ENCODE results near the gene KCNG4.

The KCNG4 gene, protein sequence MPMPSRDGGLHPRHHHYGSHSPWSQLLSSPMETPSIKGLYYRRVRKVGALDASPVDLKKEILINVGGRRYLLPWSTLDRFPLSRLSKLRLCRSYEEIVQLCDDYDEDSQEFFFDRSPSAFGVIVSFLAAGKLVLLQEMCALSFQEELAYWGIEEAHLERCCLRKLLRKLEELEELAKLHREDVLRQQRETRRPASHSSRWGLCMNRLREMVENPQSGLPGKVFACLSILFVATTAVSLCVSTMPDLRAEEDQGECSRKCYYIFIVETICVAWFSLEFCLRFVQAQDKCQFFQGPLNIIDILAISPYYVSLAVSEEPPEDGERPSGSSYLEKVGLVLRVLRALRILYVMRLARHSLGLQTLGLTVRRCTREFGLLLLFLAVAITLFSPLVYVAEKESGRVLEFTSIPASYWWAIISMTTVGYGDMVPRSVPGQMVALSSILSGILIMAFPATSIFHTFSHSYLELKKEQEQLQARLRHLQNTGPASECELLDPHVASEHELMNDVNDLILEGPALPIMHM

DNA sequence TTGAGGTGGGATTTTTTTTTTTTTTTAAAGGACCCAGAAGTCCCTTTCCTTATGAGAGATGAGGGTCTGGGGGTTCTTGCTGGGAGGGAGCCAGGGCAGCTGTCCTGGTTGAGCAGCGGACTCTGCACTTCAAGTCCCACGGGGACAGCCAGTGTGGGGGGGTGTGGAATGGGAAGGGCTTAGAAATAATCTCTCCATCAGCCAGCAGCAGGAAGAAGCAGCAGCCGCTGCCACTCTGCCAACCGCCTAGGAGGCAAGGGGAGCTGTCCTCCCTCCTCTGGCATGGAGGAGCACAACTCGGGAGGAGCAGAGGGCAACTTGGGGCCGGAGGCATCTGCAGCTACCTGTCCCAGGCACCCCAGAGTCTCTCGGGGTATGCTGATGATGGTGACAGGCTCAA, at the start of gene KCNG4:
Gene KCNG4, minus strand, starts transcription at position 104 of the 400 bp plus-strand sequence. CDS start 2,527 bp downstream, outside the sequence.
- Histone ChIP-seq H3K4me1 (no peaks in the 10 kb centered on the region), H3K36me3 (replicated peaks) (no peaks in the 10 kb centered on the region), H3K27me3 (ENCODE audit: low read depth) (peaks cover 16% of the 10 kb centered on the region), H3K4me3 (no peak within 1 kb of the TSS), H3K9me3 (no peaks in the 10 kb centered on the region)
- in situ Hi-C loops (cut with MboI; ENCODE audit: low sequenced_read_pairs): no loop called here
- DNase-seq (ENCODE audit: low spot score in 2 of 2): no peak

DNA sequence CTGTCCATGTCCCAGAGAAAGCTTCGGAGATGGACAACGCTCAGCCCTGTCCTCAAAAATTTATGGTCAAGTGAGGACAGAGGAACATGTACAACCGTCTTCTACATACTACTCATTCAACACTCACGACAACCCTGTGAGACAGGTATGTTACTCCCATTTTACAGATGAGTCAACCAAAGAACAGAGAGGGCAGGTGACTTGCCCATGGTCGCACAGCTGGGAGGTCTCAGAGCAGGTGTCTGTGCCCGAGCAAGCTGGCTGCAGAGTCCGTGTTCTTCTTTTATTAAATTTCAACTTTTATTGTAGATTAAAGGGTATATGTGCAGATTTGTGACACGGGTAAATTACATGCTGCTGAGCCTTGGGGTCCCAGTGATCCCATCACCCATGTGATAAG, 49.1 kb upstream of the KCNG4 start:
- no peak overlapping the region for H3K4me3 ChIP-seq
- in situ Hi-C loops (cut with MboI; ENCODE audit: low sequenced_read_pairs): loop anchor here (5.0 kb wide), 1 partner anchor 188 kb away; no protein-coding TSS in a partner anchor
- H3K4me1 ChIP-seq: no peaks in the 10 kb centered on the region
- no peaks in the 10 kb centered on the region for H3K9me3 ChIP-seq
- no peaks in the 10 kb centered on the region for H3K36me3 ChIP-seq (replicated peaks)
- no peak for DNase-seq (ENCODE audit: low spot score in 2 of 2)
- peaks cover 8% of the 10 kb centered on the region for H3K27me3 ChIP-seq (ENCODE audit: low read depth)

DNA sequence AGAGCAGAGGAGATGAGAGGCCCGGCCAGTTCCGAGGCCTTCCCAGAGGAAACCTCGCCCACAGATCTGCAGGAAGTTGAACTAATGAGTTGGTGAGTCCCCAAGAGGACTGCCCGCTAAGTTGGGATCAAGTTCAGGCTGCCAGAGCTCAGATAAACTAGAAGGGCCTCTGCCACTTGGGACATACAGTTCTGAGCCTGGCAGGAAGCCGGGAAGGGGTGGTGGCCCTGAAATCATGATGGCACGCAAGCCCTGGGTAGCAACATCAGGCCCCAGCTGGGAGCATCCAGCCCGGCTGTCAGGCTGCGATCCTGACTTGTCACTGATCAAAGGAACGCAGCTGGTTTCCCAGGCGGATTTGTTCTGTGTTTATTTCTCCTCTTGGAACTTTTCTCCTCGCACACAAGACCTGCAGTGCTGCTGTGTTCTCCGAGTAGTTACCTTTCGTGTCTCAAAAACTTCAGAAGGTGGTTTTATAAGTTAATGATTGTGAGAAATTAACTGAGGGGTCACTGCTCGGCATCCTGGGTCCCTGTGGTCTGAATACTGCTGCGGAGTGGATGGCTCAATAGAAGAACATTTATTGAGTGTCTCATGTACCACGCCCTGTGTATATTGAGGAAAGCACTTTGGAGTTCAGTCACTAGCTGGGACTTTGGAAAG, 46.9 kb upstream of the KCNG4 start:
- Histone ChIP-seq H3K4me3 (no peak overlapping the region), H3K9me3 (no peaks in the 10 kb centered on the region), H3K27me3 (ENCODE audit: low read depth) (peaks cover 6% of the 10 kb centered on the region), H3K4me1 (no peaks in the 10 kb centered on the region), H3K36me3 (replicated peaks) (no peaks in the 10 kb centered on the region)
- in situ Hi-C loops (cut with MboI; ENCODE audit: low sequenced_read_pairs): loop anchor here (5.0 kb wide), 1 partner anchor 191 kb away; no protein-coding TSS in a partner anchor
- no peak for DNase-seq (ENCODE audit: low spot score in 2 of 2)

DNA sequence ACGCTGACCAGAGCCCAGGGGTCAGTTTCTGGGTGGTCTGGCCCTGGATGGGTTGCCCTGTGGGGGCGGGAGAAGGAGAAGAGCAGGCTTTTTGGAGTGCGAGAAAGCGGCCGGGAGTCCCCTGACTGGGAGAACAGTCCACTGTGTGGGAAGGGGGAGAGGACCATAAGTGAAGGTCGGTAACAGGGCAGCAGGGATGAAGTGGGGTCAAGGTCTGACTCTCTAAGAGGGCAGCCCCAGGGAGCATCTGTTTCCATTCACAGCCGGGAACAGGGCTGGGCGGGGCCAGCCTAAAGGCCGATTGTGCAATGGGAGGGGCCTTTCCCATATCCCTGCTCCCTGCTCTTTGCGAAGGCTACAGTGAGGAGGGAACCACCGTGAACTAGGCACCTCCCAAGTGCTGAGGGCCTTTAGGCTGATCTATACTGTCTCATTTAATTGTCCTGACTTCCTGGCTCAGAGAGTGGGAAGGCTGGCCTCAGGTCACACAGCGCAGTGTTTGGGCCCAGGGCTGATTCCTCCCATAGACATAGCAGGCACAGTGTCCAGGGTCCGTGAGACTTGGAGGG, 44.4 kb upstream of the KCNG4 start:
- Histone ChIP-seq H3K27me3 (ENCODE audit: low read depth) (peaks cover 6% of the 10 kb centered on the region), H3K9me3 (no peaks in the 10 kb centered on the region), H3K36me3 (replicated peaks) (no peaks in the 10 kb centered on the region), H3K4me1 (no peaks in the 10 kb centered on the region), H3K4me3 (no peak overlapping the region)
- DNase-seq (ENCODE audit: low spot score in 2 of 2): peak in 1 of 2 experiments; percentile 44
- in situ Hi-C loops (cut with MboI; ENCODE audit: low sequenced_read_pairs): no loop called here

DNA sequence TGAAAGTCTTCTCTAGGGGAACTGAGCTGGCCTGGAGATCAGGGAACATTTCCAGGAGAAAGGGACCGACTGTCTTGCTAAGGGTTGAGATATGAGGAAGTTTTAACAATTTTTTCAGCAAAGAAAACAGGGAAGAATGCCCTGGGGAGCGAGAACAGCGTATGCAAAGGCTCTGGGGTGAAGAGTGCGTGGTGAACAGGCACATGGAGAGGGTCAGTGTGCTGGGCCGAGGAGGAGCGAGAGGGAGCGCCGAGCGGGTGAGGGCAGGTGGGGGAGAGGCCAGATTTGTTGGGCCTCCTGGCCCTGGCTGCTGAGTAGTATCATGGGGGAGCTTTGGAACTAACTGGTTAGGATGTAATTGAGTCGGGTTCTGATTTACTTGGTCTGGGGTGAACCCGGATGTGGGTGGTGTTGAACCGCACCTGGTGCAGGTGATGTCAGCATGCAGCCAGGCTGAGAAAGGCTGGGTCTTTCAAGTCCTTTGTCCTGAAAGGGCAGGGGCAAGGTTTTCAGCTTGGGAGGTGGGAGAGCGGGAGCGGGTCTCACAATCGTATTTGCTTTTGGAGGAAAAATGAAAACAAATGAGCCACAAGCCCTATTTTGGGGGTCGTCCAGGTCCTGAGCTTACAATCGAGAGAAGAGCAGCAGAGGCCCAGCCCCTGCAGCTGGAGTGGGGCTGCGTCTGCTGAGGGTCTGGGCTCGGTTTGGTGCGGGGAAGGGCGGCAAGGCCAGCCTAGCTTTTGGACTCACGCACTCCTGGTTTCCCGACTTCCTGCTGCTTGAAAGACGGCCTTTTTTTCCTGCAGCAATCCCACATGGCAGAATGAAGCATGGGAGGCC, 43.7 kb upstream of the KCNG4 start:
- no peaks in the 10 kb centered on the region for H3K4me1 ChIP-seq
- no peak overlapping the region for H3K4me3 ChIP-seq
- DNase-seq (ENCODE audit: low spot score in 2 of 2): no peak
- peaks cover 6% of the 10 kb centered on the region for H3K27me3 ChIP-seq (ENCODE audit: low read depth)
- no peaks in the 10 kb centered on the region for H3K9me3 ChIP-seq
- in situ Hi-C loops (cut with MboI; ENCODE audit: low sequenced_read_pairs): no loop called here
- H3K36me3 ChIP-seq (replicated peaks): no peaks in the 10 kb centered on the region

DNA sequence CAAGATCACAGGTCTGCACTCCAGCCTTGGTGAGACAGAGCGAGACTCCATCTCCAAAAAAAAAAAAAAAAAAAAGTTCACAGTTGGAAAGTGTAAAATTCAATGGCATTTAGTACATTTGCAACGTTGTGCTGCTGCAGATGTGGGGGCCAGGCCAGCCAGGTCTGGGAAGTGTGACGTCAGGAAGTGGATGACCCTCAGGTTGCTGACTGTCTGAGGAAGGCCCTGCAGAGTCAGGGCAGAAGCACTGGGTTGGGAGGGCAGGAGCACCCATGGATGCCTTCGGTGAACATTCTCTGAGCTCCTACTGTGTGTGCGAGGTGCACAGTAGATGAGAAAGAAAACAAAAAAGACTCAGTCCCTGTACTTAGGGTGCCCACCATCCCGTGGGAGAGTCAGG, 42.7 kb upstream of the KCNG4 start:
- Histone ChIP-seq H3K4me1 (no peaks in the 10 kb centered on the region), H3K4me3 (no peak overlapping the region), H3K9me3 (no peaks in the 10 kb centered on the region), H3K36me3 (replicated peaks) (no peaks in the 10 kb centered on the region), H3K27me3 (ENCODE audit: low read depth) (peaks cover 1% of the 10 kb centered on the region)
- no peak for DNase-seq (ENCODE audit: low spot score in 2 of 2)
- in situ Hi-C loops (cut with MboI; ENCODE audit: low sequenced_read_pairs): no loop called here

DNA sequence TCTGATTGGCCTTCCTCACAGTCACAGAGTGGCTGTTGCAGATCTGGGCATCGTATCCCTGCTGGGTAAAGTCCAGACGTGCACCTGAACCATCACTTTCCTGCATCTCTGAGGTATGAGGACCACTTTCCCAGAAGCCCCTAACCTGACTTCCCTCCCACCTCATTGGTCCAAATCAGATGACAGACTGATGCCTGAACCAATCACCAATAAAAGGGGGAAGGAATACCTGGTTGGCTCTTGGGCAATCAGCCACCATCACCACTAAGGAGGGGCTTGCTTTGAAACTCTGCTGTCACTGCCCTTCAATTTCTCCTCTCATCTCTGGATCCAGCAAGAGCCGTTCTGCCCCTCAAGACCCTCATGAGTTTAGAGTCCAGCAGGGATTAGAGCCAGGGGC, 41.3 kb upstream of the KCNG4 start:
- in situ Hi-C loops (cut with MboI; ENCODE audit: low sequenced_read_pairs): no loop called here
- H3K4me3 ChIP-seq: no peak overlapping the region
- no peaks in the 10 kb centered on the region for H3K27me3 ChIP-seq (ENCODE audit: low read depth)
- no peaks in the 10 kb centered on the region for H3K36me3 ChIP-seq (replicated peaks)
- H3K9me3 ChIP-seq: no peaks in the 10 kb centered on the region
- no peaks in the 10 kb centered on the region for H3K4me1 ChIP-seq
- DNase-seq (ENCODE audit: low spot score in 2 of 2): peak in 1 of 2 experiments; percentile 32

DNA sequence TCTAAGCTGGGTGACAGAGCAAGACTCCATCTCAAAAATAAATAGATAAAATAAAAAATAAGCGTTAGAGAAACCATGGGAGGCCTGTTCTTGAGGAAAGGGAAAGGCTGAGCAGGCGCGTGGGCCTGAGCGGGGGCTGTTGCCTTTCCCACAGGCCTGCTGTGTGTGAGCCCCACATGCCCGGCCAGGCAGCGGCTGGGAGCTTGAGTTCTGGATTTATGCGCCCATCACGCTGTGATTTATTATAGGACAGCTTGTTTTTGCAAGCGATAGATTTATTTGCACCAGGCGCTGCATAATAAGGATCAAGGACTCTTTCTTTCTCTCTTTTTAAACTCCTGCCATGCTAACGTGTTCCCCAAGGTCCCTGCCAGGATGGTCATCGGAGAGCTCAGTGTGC, 40.1 kb upstream of the KCNG4 start:
- H3K9me3 ChIP-seq: no peaks in the 10 kb centered on the region
- no peaks in the 10 kb centered on the region for H3K27me3 ChIP-seq (ENCODE audit: low read depth)
- DNase-seq (ENCODE audit: low spot score in 2 of 2): no peak
- in situ Hi-C loops (cut with MboI; ENCODE audit: low sequenced_read_pairs): no loop called here
- no peak overlapping the region for H3K4me3 ChIP-seq
- H3K36me3 ChIP-seq (replicated peaks): no peaks in the 10 kb centered on the region
- no peaks in the 10 kb centered on the region for H3K4me1 ChIP-seq

DNA sequence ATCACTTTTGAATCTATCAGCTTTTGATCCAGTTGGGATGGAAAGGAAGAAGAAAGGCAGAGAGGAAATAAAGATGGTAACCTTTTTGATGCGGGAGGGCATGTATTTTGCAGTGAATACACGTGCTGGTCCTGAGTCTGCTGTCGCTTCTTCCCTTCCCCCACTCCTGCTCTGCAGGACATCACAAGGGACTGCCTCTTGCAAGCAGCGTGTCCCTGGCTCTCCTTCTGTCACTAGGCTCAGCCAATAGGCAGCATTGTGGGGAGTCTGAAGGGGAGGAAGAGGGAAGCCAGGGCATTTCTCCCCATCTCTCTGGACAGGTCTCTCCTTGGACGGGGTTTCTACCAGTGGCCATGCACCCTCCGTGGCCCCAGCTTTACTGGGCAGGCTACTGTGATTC, 39.2 kb upstream of the KCNG4 start:
- no peak for DNase-seq (ENCODE audit: low spot score in 2 of 2)
- in situ Hi-C loops (cut with MboI; ENCODE audit: low sequenced_read_pairs): no loop called here
- Histone ChIP-seq H3K4me1 (no peaks in the 10 kb centered on the region), H3K4me3 (no peak overlapping the region), H3K9me3 (no peaks in the 10 kb centered on the region), H3K27me3 (ENCODE audit: low read depth) (no peaks in the 10 kb centered on the region), H3K36me3 (replicated peaks) (no peaks in the 10 kb centered on the region)

DNA sequence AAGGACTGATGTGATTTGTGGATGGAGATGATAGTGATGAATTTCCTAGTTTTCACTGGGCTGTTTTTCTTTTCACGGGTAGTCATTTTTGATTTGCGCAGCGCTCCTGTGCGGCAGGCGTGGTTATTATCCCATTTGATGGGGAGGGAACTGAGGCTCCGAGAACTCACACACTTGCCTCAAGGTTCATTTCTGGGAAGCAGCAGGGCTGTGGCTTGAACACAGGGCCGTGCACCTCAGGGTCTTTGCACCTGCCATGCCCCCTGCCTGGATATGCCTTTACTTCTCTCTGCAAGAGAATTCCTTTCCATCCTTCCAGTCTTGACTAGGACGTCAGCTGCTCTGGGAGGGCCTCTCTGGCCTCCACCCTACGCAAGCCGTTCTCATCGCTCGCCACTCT, 38.5 kb upstream of the KCNG4 start:
- no peaks in the 10 kb centered on the region for H3K4me1 ChIP-seq
- H3K36me3 ChIP-seq (replicated peaks): no peaks in the 10 kb centered on the region
- H3K4me3 ChIP-seq: no peak overlapping the region
- H3K9me3 ChIP-seq: no peaks in the 10 kb centered on the region
- no peaks in the 10 kb centered on the region for H3K27me3 ChIP-seq (ENCODE audit: low read depth)
- no peak for DNase-seq (ENCODE audit: low spot score in 2 of 2)
- in situ Hi-C loops (cut with MboI; ENCODE audit: low sequenced_read_pairs): no loop called here

DNA sequence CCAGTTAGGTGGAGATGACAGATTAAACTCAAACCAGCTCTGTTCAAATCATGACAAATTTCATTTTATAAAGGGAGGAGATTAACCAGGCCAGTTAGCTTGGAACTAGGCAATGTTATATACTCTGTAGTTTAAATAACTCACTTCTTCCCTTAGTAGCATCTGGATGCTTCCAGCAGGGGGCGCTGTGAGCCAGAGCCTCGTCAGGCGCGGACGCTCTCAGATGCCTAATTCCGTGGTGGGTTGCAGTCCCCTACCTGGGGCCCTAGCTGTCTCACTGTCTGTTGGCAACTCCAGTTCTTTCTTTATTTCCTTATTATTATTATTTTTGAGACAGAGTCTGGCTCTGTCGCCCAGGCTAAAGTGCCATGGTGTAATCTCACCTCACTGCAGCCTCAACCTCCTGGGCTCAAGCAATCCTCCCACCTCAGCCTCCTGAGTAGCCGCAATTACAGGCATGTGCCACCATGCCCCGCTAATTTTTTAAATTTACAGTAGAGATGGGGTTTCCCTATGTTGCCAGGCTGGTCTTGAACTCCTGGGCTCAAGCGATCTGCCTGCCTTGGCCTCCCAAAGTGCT, 37.5 kb upstream of the KCNG4 start:
- DNase-seq (ENCODE audit: low spot score in 2 of 2): peak; percentile 51 to 85
- Histone ChIP-seq H3K27me3 (ENCODE audit: low read depth) (peaks cover 4% of the 10 kb centered on the region), H3K36me3 (replicated peaks) (no peaks in the 10 kb centered on the region), H3K9me3 (no peaks in the 10 kb centered on the region), H3K4me3 (no peak overlapping the region), H3K4me1 (no peaks in the 10 kb centered on the region)
- in situ Hi-C loops (cut with MboI; ENCODE audit: low sequenced_read_pairs): no loop called here

DNA sequence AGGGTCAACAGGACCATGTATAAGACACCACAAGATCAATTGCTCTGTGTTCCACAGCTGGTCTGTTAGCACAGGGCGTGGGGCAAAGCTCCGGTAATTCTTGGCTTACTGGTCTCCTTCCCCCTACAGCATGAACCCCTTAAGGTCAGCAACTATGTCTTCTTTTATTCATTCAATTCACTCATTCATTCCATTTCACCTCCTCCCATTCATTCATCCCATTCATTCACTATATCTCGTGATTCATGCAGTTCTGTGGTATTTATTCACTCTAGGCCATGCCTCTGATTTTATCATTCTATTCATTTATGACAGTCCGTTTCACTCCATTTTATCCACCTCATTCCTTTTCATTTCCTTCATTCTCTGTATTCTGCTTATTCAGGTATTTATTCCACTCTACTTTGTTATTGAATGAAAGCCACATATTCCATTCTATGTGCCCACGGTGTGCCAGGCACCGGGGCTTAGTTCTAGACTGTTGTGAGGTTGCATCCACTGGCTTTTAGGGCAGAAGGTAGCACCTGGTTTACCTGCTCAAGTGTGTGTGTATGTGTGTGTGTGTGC, 35.9 kb upstream of the KCNG4 start:
- no peaks in the 10 kb centered on the region for H3K9me3 ChIP-seq
- no peak for DNase-seq (ENCODE audit: low spot score in 2 of 2)
- H3K27me3 ChIP-seq (ENCODE audit: low read depth): peaks cover 11% of the 10 kb centered on the region
- H3K4me1 ChIP-seq: no peaks in the 10 kb centered on the region
- in situ Hi-C loops (cut with MboI; ENCODE audit: low sequenced_read_pairs): no loop called here
- H3K36me3 ChIP-seq (replicated peaks): no peaks in the 10 kb centered on the region
- no peak overlapping the region for H3K4me3 ChIP-seq

DNA sequence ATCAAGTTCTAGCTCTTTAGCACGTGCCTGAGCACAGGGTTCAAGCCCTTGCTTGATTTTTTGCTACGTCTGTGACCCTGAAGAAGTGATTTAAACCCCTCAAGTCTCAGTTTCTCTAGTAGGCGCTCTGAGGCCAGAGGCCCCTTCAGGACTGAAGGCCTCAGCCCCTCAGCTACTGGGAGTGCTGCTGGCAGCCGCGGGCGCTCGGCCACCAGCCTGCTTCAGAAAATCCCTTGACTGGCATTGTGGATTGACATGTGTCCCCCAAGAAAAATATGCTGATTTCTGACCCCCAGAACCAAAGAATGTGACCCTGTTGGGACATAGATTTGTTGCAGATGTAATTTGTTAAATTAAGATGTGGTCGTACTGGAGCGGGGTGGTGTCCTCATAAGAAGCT, 34.7 kb upstream of the KCNG4 start:
- Histone ChIP-seq H3K27me3 (ENCODE audit: low read depth) (peaks cover 11% of the 10 kb centered on the region), H3K4me1 (no peaks in the 10 kb centered on the region), H3K4me3 (no peak overlapping the region), H3K9me3 (no peaks in the 10 kb centered on the region), H3K36me3 (replicated peaks) (no peaks in the 10 kb centered on the region)
- in situ Hi-C loops (cut with MboI; ENCODE audit: low sequenced_read_pairs): no loop called here
- no peak for DNase-seq (ENCODE audit: low spot score in 2 of 2)
